ENCODE results near the gene USP13.

USP13 gene

DNA sequence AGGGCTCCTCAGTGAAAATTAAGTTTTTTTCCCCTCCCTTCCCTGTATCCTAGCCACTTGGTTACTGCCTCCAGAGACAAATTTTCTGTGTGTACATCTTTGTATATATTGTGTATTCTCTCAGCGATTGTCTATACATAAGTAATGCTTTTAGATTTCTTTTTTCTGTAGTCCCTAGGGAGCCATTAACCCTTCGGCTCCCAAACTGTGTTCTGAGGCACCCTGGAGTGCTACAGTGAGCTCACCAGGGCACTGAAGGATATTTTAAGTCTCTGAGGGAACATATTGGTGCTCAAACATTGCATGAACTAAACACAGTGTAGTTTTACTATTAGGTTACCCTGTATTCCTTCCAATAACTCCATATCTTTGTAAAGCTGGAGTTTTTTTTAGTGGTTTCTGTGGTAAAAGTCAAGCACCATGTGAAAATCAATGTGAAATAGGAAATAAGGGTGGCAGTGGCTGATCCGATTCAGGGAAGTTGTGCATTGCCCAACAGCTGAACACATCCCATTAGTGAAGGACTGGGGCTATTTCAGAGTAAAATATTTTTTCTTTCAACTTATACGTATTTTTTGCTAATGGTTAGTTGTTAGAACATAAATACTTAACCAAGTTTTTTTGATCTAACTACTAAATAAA lies 43.0 kb downstream of the USP13 start:
- DNase-seq (ENCODE audit: low read depth, low spot score): no peak

DNA sequence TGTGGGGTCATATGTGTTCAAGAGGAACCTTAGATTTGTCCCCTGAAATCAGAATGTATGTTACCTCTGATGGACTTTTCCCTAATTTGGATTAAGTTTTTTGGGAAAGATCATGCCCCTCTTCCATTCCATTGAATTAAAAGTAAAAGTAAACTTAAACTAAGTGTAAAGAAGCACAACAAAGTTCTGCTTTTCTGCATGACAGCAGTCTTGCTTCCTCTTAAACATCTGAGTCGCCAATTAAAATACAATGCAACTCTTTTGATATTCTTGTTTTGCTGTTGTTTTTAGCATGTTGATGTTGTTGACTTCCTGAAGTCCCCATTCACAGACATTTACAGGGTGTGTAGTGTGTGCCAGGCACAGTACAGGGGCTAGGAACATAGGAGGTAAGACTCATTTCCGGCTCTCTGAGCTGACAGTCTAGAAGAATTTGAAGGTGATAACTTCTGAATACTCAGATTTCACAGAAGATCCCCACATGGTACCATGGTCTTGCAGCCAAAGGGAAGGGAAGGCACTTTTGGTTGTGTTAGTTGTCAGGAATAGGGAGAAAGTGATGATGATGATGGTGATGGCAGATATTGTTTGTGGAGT lies 45.0 kb downstream of the USP13 start:
- DNase-seq (ENCODE audit: low read depth, low spot score): no peak

DNA sequence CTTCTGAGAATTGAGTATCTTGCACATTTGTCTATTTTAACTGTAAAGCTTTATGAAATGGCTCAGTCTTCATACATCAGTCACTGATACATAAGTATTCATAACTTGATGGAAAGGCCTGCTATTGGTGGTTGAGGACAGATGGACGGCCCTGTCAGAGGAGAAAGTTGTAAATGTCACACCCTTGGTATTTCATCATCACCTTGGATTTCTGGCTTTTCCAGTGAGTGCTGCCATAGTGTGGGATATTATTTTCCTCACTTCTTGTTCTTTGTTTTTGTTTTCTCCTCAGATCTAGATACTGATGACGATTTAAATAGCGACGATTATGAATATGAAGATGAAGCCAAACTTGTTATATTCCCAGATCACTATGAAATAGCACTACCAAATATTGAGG lies 47.9 kb downstream of the USP13 start:
- DNase-seq (ENCODE audit: low read depth, low spot score): no peak

DNA sequence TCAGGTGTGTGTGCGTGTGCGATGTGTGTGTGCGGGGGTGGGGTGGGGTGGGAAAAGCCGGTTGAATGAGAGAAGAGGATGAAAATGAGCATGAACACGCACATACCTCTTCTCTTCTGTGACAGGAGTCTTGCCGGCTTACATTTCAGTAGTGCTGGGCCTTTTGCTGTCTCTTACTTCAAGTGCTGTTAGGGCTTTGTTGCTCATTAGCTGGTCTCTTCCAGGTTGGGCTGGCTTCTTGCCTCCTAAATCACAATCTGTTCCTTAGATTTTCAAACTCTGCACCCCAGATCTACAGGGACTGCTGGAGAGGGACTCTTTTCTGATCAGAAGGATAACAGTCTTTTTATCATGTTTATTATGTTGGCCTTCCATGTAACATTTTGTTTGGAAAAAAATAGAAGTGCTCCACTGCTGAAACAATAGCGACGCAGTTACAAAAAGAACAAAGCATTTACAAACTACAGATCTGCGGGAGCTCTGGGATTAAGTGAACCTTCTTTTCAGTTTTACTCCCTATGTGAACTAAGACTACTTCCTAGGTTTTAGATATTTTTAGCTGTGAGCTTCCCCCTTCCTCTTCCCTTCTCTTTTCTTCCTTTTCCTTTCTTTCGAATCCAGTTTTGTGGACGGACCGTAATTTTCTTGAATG lies 48.5 kb downstream of the USP13 start:
- no peak for DNase-seq (ENCODE audit: low read depth, low spot score)

- DNase-seq (ENCODE audit: low read depth, low spot score): no peak
These were observed 49.6 kb downstream of the USP13 start for GRCh38 chr3:179702271-179702947.

DNA sequence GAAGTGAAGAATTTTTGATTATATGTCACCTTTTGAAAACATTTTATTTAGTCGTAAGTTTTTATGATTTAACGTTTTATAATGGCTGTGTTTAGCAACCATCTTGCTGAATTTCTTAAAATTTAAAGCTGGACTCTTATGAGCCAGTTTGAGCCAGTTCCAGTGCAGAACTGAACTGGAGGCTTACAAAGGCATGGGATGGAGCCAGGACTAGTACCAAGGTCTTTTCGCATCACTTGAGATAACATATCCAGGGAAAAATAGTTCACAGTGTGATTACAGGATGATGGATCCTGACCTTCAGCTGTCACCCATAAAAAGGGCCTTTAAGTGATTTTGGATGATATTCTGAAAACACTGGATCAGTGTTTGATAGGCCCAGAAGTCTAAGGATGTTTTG lies 51.0 kb downstream of the USP13 start:
- no peak for DNase-seq (ENCODE audit: low read depth, low spot score)

GRCh38 chr3:179706233-179706632 lies 53.4 kb downstream of the USP13 start:
- no peak for DNase-seq (ENCODE audit: low read depth, low spot score)

GRCh38 chr3:179710079-179710478 lies 57.2 kb downstream of the USP13 start:
- DNase-seq (ENCODE audit: low read depth, low spot score): no peak

GRCh38 chr3:179713643-179714090 lies 60.8 kb downstream of the USP13 start:
- peak; percentile 83 for DNase-seq (ENCODE audit: low read depth, low spot score)

- DNase-seq (ENCODE audit: low read depth, low spot score): peak; percentile 28
These were observed 62.7 kb downstream of the USP13 start for GRCh38 chr3:179715582-179715981.

DNA sequence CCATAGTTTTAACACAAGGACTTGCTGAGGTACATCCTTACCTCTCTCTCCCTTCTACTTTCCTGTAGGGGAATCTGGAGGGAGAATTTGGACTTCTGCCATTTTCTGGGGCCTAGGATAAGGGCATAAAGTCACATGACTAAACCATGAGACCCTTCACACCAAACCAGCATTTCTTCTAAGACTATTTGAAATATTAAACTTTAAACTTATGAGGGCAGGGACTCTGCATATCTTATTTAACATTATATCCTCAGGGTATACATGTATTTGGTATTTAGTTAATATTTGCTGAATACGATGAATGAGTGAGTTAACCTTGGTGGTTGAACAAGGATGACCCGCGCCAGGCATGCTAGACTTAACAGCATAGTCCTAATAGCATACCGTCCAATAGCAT lies 63.4 kb downstream of the USP13 start:
- no peak for DNase-seq (ENCODE audit: low read depth, low spot score)

- DNase-seq (ENCODE audit: low read depth, low spot score): peak; percentile 33
These were observed 64.0 kb downstream of the USP13 start for GRCh38 chr3:179716811-179717210.

- DNase-seq (ENCODE audit: low read depth, low spot score): no peak
These were observed 64.4 kb downstream of the USP13 start for GRCh38 chr3:179717219-179717618.

DNA sequence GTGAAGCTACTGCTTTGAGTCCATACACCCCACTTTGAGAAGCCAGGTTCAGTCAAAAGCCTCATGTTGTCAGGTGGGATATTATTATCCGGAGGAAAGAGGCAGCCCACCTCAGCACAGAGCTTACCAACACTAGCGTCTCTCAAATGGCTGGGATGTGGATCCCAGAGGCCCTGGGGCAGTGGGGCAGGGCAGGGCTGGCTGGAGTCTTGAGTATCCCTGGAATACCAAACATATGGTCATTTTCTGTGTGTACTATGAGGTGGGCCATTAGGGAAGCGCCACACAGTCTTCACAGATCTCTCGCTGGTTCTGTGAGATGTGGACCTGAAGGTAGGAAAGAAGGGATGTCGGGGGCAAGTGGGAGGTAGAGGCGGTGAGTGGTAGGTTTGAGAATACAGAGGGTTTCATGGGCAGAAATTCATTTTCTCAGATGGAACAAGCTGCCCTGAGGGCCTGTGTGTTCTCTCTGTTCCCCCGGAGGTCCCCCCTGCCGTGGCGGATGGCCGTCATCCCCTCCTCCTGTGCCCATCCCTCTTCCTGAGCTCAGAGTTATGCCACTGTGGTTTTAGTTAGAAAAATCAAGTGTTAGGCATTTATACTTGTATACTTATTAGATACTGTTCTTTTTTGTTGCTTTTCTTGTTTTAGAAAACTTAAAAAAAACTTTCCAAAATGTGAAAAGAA lies 66.4 kb downstream of the USP13 start:
- peak; percentile 67 for DNase-seq (ENCODE audit: low read depth, low spot score)

GRCh38 chr3:179720196-179720595 lies 67.4 kb downstream of the USP13 start:
- DNase-seq (ENCODE audit: low read depth, low spot score): no peak

DNA sequence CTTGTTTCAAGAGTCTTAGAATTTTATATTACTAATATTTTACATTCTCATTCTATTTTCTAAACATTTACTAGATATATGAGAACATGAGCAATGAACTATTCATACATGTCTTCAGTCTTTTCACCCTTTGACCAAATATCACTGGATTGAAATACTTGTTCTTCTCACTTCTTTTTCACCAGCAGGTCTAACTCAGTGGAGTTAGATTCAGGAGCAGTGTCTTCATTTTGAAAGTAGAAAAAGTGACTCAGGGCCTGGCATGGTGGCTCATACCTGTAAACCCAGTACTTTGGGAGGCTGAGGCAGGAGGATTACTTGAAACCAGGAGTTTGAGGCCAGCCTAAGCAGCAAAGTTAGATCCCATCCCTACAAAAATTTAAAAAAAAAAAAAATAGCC lies 70.8 kb downstream of the USP13 start:
- DNase-seq (ENCODE audit: low read depth, low spot score): no peak

- DNase-seq (ENCODE audit: low read depth, low spot score): no peak
These were observed 73.3 kb downstream of the USP13 start for GRCh38 chr3:179726075-179726699.

DNA sequence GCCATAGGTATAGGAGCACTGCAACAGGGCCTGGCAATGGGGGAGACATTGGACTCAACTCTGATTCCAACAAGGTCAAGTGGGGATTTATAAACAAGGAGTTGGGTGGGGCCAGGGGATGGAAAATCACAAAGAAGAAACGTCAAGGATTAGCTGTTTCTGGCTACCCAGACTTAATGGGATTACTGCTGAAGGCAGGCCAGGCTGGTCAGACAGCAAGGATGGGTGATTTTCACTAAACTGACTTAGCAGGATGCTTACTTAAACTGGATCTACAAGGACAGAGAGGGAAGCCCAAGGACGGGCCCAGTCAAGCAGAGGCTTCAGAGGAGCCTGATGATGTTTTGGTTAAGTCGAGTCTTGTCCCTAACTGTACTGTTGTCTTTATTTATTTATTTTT lies 76.2 kb downstream of the USP13 start:
- no peak for DNase-seq (ENCODE audit: low read depth, low spot score)

DNA sequence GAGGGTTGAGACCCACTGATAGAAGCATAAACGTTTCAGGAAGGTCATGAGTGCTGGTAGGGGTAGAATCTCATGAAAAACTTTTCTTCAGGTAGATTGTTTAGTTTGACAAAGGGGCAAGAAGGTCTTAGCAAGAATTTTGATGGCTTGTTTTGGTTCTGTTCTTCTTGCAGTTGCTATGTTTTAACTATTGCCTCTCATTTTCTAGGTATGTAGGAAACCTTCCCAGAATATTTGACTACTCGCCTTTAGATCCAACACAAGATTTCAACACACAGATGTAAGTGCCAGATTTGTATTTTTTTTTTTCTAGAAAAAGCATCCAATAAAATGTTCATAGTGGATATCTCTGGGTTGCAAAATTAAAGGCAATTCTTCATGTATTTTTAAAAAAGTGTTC lies 77.1 kb downstream of the USP13 start:
- DNase-seq (ENCODE audit: low read depth, low spot score): no peak

- no peak for DNase-seq (ENCODE audit: low read depth, low spot score)
These were observed 77.7 kb downstream of the USP13 start for GRCh38 chr3:179730506-179730905.

DNA sequence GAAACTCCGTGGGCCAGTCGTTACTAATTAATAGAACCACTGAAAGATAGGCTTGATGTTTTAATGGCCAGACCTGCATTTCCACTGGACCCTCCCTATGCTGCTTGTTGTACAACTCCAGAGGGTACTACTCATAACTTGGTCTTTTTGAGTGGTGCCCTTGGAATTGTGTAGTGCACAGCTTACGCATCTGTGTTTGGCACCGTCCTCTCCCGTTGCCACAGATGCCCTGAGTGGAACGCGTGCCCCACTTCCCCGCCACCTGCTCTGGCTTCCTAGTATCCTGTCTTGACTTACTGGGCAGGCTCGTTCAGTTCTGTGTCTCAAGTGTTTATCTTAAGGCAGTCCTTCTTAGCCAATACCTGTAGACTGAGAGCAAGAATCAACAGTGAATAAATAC lies 78.7 kb downstream of the USP13 start:
- no peak for DNase-seq (ENCODE audit: low read depth, low spot score)

Measured in smooth muscle cell of the brain vasculature (primary cell).